ENCODE results near the gene HMOX2. TPM values are rescaled to one million over a fixed set of nuclear protein-coding genes. Genes with fewer than 3 reads are reported as not detected.

HMOX2 gene
- total and polyA plus RNA-seq, 2 experiments from 2014 or later: 36.0 to 61.5 TPM

DNA sequence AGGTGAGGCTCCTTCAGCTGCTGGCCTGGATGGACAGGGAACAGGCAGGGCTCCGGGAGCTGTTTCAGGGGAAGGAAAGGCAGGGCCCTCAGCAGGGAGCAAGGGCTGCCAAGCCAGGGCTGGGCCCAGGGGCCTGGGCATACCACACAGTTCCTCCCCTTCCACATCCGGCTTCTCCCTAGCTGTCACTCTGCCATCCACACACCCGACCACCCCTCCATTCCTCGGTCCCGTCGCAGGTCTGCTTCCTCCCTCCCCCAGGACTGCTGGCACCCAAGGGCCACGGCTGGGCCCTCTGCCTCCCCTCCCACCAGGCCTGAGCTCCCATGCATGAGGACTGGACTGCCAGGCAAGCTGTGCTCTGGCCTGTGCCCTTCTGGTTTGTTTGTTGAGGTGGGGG, 38.4 kb downstream of the HMOX2 start:
- Histone ChIP-seq H3K4me1 (ENCODE audit: insufficient read depth) (no peaks in the 10 kb centered on the region), H3K36me3 (ENCODE audit: low read depth) (no peaks in the 10 kb centered on the region), H3K27me3 (replicated peaks; ENCODE audit: insufficient read depth) (no peaks in the 10 kb centered on the region), H3F3A (ENCODE audit: insufficient read depth) (no peaks in the 10 kb centered on the region), H3K4me2 (ENCODE audit: unreplicated experiment) (no peak overlapping the region), H3K9me3 (ENCODE audit: low read depth) (no peaks in the 10 kb centered on the region), H3K9ac (no peak overlapping the region), H3K27ac (no peak overlapping the region), H3K9me2 (ENCODE audit: insufficient read depth) (no peaks in the 10 kb centered on the region), H3K4me3 (no peak overlapping the region), H2AFZ (no peak overlapping the region), H4K20me1 (ENCODE audit: insufficient read depth) (no peaks in the 10 kb centered on the region), H3K79me2 (ENCODE audit: insufficient read depth) (peaks cover 4% of the 10 kb centered on the region)
- DNase-seq: no peak
- no peak for TF ChIP-seq EZH2phosphoT487 (IDR thresholded peaks at IDR 0.05; ENCODE audit: insufficient read depth, low read depth)
- TF ChIP-seq EZH2 (IDR thresholded peaks at IDR 0.05; ENCODE audit: insufficient read depth, poor library complexity, severe bottlenecking): no peak
- in situ Hi-C loops (cut with MboI): no loop called here
- WGBS, 2 experiments (ENCODE audit: low coverage in 1 of 2, low lambda C conversion rate in 2 of 2, missing lambda C conversion rate in 2 of 2): 67 to 73% methylated on average over 6 to 7 of the region's 7 CpGs

DNA sequence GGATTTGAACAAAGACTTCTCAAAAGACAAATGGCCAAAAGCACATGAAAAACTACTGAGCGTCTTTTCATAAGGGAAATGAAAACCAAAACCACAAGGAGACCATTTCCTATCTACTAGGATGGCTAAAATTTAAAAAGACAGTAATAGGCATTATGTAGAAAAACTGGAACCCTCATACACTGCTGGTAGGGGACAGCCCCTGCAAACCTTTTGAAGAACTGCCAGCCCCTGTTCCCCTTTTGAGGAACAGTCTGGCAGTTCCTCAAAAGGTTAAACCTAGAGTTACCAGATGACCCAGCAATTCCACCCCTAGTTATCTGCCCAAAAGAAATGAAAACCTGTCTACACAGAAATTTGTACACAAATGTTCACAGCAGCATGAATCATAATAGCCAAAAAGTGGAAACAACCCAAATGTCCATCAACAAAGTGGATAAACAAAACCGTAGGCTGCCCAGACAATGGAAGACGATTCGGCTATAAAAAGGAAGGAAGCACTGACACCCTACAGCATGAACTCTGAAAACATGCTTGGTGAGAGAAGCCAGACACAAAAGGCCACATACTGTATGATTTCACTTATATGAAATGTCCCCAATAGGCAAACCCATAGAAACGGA, 39.5 kb downstream of the HMOX2 start:
- H2AFZ ChIP-seq: no peak overlapping the region
- no peaks in the 10 kb centered on the region for H3F3A ChIP-seq (ENCODE audit: insufficient read depth)
- H3K9me2 ChIP-seq (ENCODE audit: insufficient read depth): no peaks in the 10 kb centered on the region
- WGBS, 2 experiments (ENCODE audit: low coverage in 1 of 2, low lambda C conversion rate in 2 of 2, missing lambda C conversion rate in 2 of 2): 32 to 37% methylated on average over 5 of the region's 5 CpGs
- no peak overlapping the region for H3K4me2 ChIP-seq (ENCODE audit: unreplicated experiment)
- no peaks in the 10 kb centered on the region for H3K9me3 ChIP-seq (ENCODE audit: low read depth)
- H4K20me1 ChIP-seq (ENCODE audit: insufficient read depth): no peaks in the 10 kb centered on the region
- TF ChIP-seq EZH2 (IDR thresholded peaks at IDR 0.05; ENCODE audit: insufficient read depth, poor library complexity, severe bottlenecking): no peak
- TF ChIP-seq EZH2phosphoT487 (IDR thresholded peaks at IDR 0.05; ENCODE audit: insufficient read depth, low read depth): no peak
- no peaks in the 10 kb centered on the region for H3K4me1 ChIP-seq (ENCODE audit: insufficient read depth)
- in situ Hi-C loops (cut with MboI): no loop called here
- no peak overlapping the region for H3K9ac ChIP-seq
- H3K36me3 ChIP-seq (ENCODE audit: low read depth): no peaks in the 10 kb centered on the region
- no peak overlapping the region for H3K4me3 ChIP-seq
- peaks cover 4% of the 10 kb centered on the region for H3K79me2 ChIP-seq (ENCODE audit: insufficient read depth)
- no peak for DNase-seq
- H3K27ac ChIP-seq: no peak overlapping the region
- no peaks in the 10 kb centered on the region for H3K27me3 ChIP-seq (replicated peaks; ENCODE audit: insufficient read depth)

- H3K79me2 ChIP-seq (ENCODE audit: insufficient read depth): peaks cover 4% of the 10 kb centered on the region
- H2AFZ ChIP-seq: no peak overlapping the region
- no peaks in the 10 kb centered on the region for H3K36me3 ChIP-seq (ENCODE audit: low read depth)
- TF ChIP-seq EZH2 (IDR thresholded peaks at IDR 0.05; ENCODE audit: insufficient read depth, poor library complexity, severe bottlenecking): no peak
- no peak for TF ChIP-seq EZH2phosphoT487 (IDR thresholded peaks at IDR 0.05; ENCODE audit: insufficient read depth, low read depth)
- no peaks in the 10 kb centered on the region for H3K4me1 ChIP-seq (ENCODE audit: insufficient read depth)
- H3K4me3 ChIP-seq: no peak overlapping the region
- 65 to 69% methylated on average over 12 of the region's 12 CpGs for WGBS, 2 experiments (ENCODE audit: low coverage in 1 of 2, low lambda C conversion rate in 2 of 2, missing lambda C conversion rate in 2 of 2)
- no peaks in the 10 kb centered on the region for H3F3A ChIP-seq (ENCODE audit: insufficient read depth)
- no peaks in the 10 kb centered on the region for H4K20me1 ChIP-seq (ENCODE audit: insufficient read depth)
- no peaks in the 10 kb centered on the region for H3K27me3 ChIP-seq (replicated peaks; ENCODE audit: insufficient read depth)
- no peak overlapping the region for H3K27ac ChIP-seq
- no peaks in the 10 kb centered on the region for H3K9me2 ChIP-seq (ENCODE audit: insufficient read depth)
- H3K9ac ChIP-seq: no peak overlapping the region
- H3K9me3 ChIP-seq (ENCODE audit: low read depth): no peaks in the 10 kb centered on the region
- peak; percentile 44 for DNase-seq
- in situ Hi-C loops (cut with MboI): no loop called here
- no peak overlapping the region for H3K4me2 ChIP-seq (ENCODE audit: unreplicated experiment)
These were observed 41.8 kb downstream of the HMOX2 start for GRCh38 chr16:4517812-4518680.

GRCh38 chr16:4519274-4520058, 43.3 kb downstream of the HMOX2 start:
- in situ Hi-C loops (cut with MboI): no loop called here

More at GRCh38 chr16:4519274-4520058, 43.3 kb downstream of the HMOX2 start:
- H3K79me2 ChIP-seq (ENCODE audit: insufficient read depth): peaks cover 4% of the 10 kb centered on the region
- H3K4me1 ChIP-seq (ENCODE audit: insufficient read depth): no peaks in the 10 kb centered on the region
- no peak overlapping the region for H3K27ac ChIP-seq
- no peak overlapping the region for H3K4me3 ChIP-seq
- no peak overlapping the region for H2AFZ ChIP-seq
- WGBS, 2 experiments (ENCODE audit: low coverage in 1 of 2, low lambda C conversion rate in 2 of 2, missing lambda C conversion rate in 2 of 2): 72 to 77% methylated on average over 13 to 15 of the region's 15 CpGs
- TF ChIP-seq EZH2 (IDR thresholded peaks at IDR 0.05; ENCODE audit: insufficient read depth, poor library complexity, severe bottlenecking) (no peak), EZH2phosphoT487 (IDR thresholded peaks at IDR 0.05; ENCODE audit: insufficient read depth, low read depth) (no peak)
- no peaks in the 10 kb centered on the region for H3K9me3 ChIP-seq (ENCODE audit: low read depth)
- H3K4me2 ChIP-seq (ENCODE audit: unreplicated experiment): no peak overlapping the region
- H3K9me2 ChIP-seq (ENCODE audit: insufficient read depth): no peaks in the 10 kb centered on the region
- H3K36me3 ChIP-seq (ENCODE audit: low read depth): no peaks in the 10 kb centered on the region
- H3K9ac ChIP-seq: no peak overlapping the region
- no peaks in the 10 kb centered on the region for H4K20me1 ChIP-seq (ENCODE audit: insufficient read depth)
- H3K27me3 ChIP-seq (replicated peaks; ENCODE audit: insufficient read depth): no peaks in the 10 kb centered on the region
- no peaks in the 10 kb centered on the region for H3F3A ChIP-seq (ENCODE audit: insufficient read depth)
- DNase-seq: no peak
